HepG2 (cell line): ENCODE measurements around the gene MYO5A. TPM values are rescaled to one million over a fixed set of nuclear protein-coding genes. Genes with fewer than 3 reads are reported as not detected.

Source experiments
- ATAC-seq: fragments of 200-7000 bp; cut with Tn5 transposase; 3 replicates; pipeline ENCODE4 v1.9.1; 2020; ENCODE audit warnings: mild to moderate bottlenecking, moderate library complexity
- BruUV-seq: library from RNA; stranded (reverse); fragments of 400-500 nt; replicated peaks from 2 replicates; lab custom pipeline; 2021; lab: Mats Ljungman, UMichigan
- CTCF ChIA-PET: fragments of 300-600 bp; formaldehyde crosslinking; extraction: SDS; loops from one replicate; lab custom pipeline; 2021; ENCODE audit warnings: low total read pairs, inconsistent platforms, low intra/inter-chr PET ratio; lab: Yijun Ruan, JAX
- POLR2A ChIA-PET: fragments of 350-600 bp; sonication (Branson Sonifier 250); formaldehyde crosslinking; loops from one replicate; lab custom pipeline; 2020; ENCODE audit warnings: antibody characterized with exemption, inconsistent platforms; lab: Yijun Ruan, JAX
- DNase-seq: peaks from one replicate; pipeline ENCODE4 v3.0.0-alpha.2; 2015; ENCODE audit warnings: low spot score
- FAIRE-seq: peaks from 3 replicates; lab custom pipeline; 2011; peaks lifted over from hg19 to GRCh38; lab: Jason Lieb, UNC
- H2AFZ ChIP-seq: one replicate; pipeline ENCODE4 v1.6.1; 2011; ENCODE audit warnings: low read length, inconsistent platforms
- H3K27ac ChIP-seq: fragments of 300-600 bp; 3 replicates; pipeline ENCODE4 v1.8.0; 2011; ENCODE audit warnings: mixed run types, mild to moderate bottlenecking, mixed read lengths, low read length, inconsistent platforms; ENCODE audit not compliant: insufficient read depth; ENCODE audit errors: extremely low read length
- H3K27me3 ChIP-seq, 2 experiments: fragments of 200-600 bp in 1 of 2; 2 replicates in 1 of 2; 3 replicates in 1 of 2; pipeline versions ENCODE4 v1.6.0 to v1.8.0; 2011; ENCODE audit warnings: low read length in 2 of 2, mild to moderate bottlenecking in 2 of 2, moderate library complexity in 2 of 2, inconsistent platforms in 1 of 2; ENCODE audit not compliant: insufficient read depth in 2 of 2, control insufficient read depth in 1 of 2
- H3K36me3 ChIP-seq, 2 experiments: fragments of 200-600 bp in 1 of 2; replicated peaks in 1 of 2; 2 replicates in 1 of 2; 3 replicates in 1 of 2; pipeline versions ENCODE4 v1.5.1 to v1.8.0; 2011; ENCODE audit warnings: low read length in 2 of 2, inconsistent platforms in 1 of 2; ENCODE audit not compliant: insufficient read depth in 2 of 2, control insufficient read depth in 1 of 2
- H3K4me1 ChIP-seq: 2 replicates; pipeline ENCODE4 v1.5.1; 2012; ENCODE audit warnings: low read length, inconsistent platforms; ENCODE audit not compliant: insufficient read depth
- H3K4me2 ChIP-seq: 2 replicates; pipeline ENCODE4 v1.6.0; 2011; ENCODE audit warnings: low read depth, low read length, inconsistent platforms
- H3K4me3 ChIP-seq, 3 experiments: fragments of 200-600 bp in 1 of 3; sonication (generic), shearing (Covaris generic) in 1 of 3; replicated peaks in 1 of 3; 2 replicates each; pipeline ENCODE4 v1.5.1; 2011 to 2016; ENCODE audit warnings: low read length in 3 of 3, inconsistent platforms in 2 of 3, low read depth in 2 of 3, mild to moderate bottlenecking in 2 of 3, control low read depth in 1 of 3, mixed read lengths in 1 of 3; ENCODE audit not compliant: insufficient read depth in 1 of 3
- H3K79me2 ChIP-seq: one replicate; pipeline ENCODE4 v1.6.1; 2011; ENCODE audit warnings: low read length, inconsistent platforms; ENCODE audit not compliant: insufficient read depth
- H3K9ac ChIP-seq: 2 replicates; pipeline ENCODE4 v1.6.0; 2011; ENCODE audit warnings: mild to moderate bottlenecking, low read depth, low read length, inconsistent platforms; ENCODE audit not compliant: insufficient read depth
- H3K9me3 ChIP-seq: 2 replicates; pipeline ENCODE4 v1.5.1; 2012; ENCODE audit warnings: mild to moderate bottlenecking, low read length
- H4K20me1 ChIP-seq: 2 replicates; pipeline ENCODE4 v1.6.0; 2011; ENCODE audit warnings: inconsistent platforms, mild to moderate bottlenecking, low read length, moderate library complexity; ENCODE audit not compliant: insufficient read depth
- ARHGAP35 ChIP-seq: sonication (generic); formaldehyde crosslinking; IDR thresholded peaks from 2 replicates; pipeline ENCODE4 v1.9.0; 2022; ENCODE audit warnings: mild to moderate bottlenecking, inconsistent platforms, moderate library complexity, missing genetic modification reagents, borderline replicate concordance
- ATF3 ChIP-seq: sonication (generic); formaldehyde crosslinking; IDR thresholded peaks from 2 replicates; pipeline ENCODE4 v1.4.0; 2020; ENCODE audit warnings: missing genetic modification reagents
- CREM ChIP-seq, 2 experiments: sonication (generic) in 1 of 2; formaldehyde crosslinking in 1 of 2; IDR thresholded peaks; 2 replicates each; pipeline versions ENCODE4 v1.4.0 to v1.6.1; 2016 to 2020; ENCODE audit warnings: antibody characterized with exemption in 1 of 2, mild to moderate bottlenecking in 1 of 2, missing genetic modification reagents in 1 of 2
- GMEB1 ChIP-seq: sonication (generic); formaldehyde crosslinking; IDR thresholded peaks from 2 replicates; pipeline ENCODE4 v1.5.1; 2020; ENCODE audit warnings: missing genetic modification reagents, mild to moderate bottlenecking, borderline replicate concordance
- HDAC6 ChIP-seq: fragments of 200-600 bp; sonication (generic); IDR thresholded peaks from 2 replicates; pipeline ENCODE4 v1.7.0; 2017; ENCODE audit warnings: mild to moderate bottlenecking, antibody characterized with exemption, low read length, low read depth
- NFKB2 ChIP-seq: sonication (generic); formaldehyde crosslinking; IDR thresholded peaks from 2 replicates; pipeline ENCODE4 v1.4.0; 2020; ENCODE audit warnings: missing genetic modification reagents, borderline replicate concordance
- NFKBIZ ChIP-seq: IDR thresholded peaks from 2 replicates; pipeline ENCODE4 v1.6.1; 2018; ENCODE audit warnings: missing genetic modification reagents, missing compliant biosample characterization
- NR2F6 ChIP-seq, 2 experiments: IDR thresholded peaks; 2 replicates each; pipeline ENCODE4 v1.6.1; 2016; ENCODE audit warnings: antibody characterized with exemption in 1 of 2, mild to moderate bottlenecking in 1 of 2
- NR3C1 ChIP-seq: sonication (generic); formaldehyde crosslinking; IDR thresholded peaks from 2 replicates; pipeline ENCODE4 v1.4.0; 2020; ENCODE audit warnings: missing genetic modification reagents
- PITX1 ChIP-seq: sonication (generic); formaldehyde crosslinking; IDR thresholded peaks from 2 replicates; pipeline ENCODE4 v1.5.1; 2020; ENCODE audit warnings: mild to moderate bottlenecking, missing genetic modification reagents
- RXRB ChIP-seq: IDR thresholded peaks from 2 replicates; pipeline ENCODE4 v1.6.1; 2016; ENCODE audit warnings: borderline replicate concordance, missing genetic modification reagents, missing compliant biosample characterization
- ZBTB8A ChIP-seq: sonication (generic); formaldehyde crosslinking; IDR thresholded peaks from 2 replicates; pipeline ENCODE4 v1.4.0; 2020; ENCODE audit warnings: mild to moderate bottlenecking, low read depth, missing genetic modification reagents, borderline replicate concordance
- ZNF207 ChIP-seq: fragments of 450-650 bp; IDR thresholded peaks from 2 replicates; pipeline ENCODE4 v1.6.1; 2016; ENCODE audit warnings: antibody characterized with exemption, borderline replicate concordance
- ZNF256 ChIP-seq: sonication (generic); formaldehyde crosslinking; conservative IDR thresholded peaks from 2 replicates; pipeline ENCODE4 v1.4.0; 2020; ENCODE audit warnings: missing genetic modification reagents
- ZNF367 ChIP-seq: sonication (generic); formaldehyde crosslinking; IDR thresholded peaks from 2 replicates; pipeline ENCODE4 v1.4.0; 2020; ENCODE audit warnings: missing genetic modification reagents, borderline replicate concordance
- ZNF883 ChIP-seq: sonication (generic); formaldehyde crosslinking; IDR thresholded peaks from 2 replicates; pipeline ENCODE4 v1.5.1; 2020; ENCODE audit warnings: mild to moderate bottlenecking, missing genetic modification reagents; ENCODE audit errors: not compliant biosample characterization
- ZSCAN12 ChIP-seq: sonication (generic); formaldehyde crosslinking; IDR thresholded peaks from 2 replicates; pipeline ENCODE4 v1.9.0; 2021; ENCODE audit warnings: mild to moderate bottlenecking, missing genetic modification reagents
- WGBS: methylation state at CpG from one replicate; pipeline ENCODE4 v1.1.6; 2017; ENCODE audit warnings: low lambda C conversion rate; 5-methylcytosine and 5-hydroxymethylcytosine counted together
- in situ Hi-C: cut with HindIII; loops from 2 replicates; pipeline ENCODE4 v1.10.0; 2017; ENCODE audit warnings: low pct_unique_long_range_greater_than_20kb; ENCODE audit not compliant: extremely low pct_ligation_motif_present
- intact Hi-C: fragments of 100-400 bp; cut with micrococcal nuclease; formaldehyde crosslinking; loops from one replicate; pipeline ENCODE4 v1.10.0; 2022; ENCODE audit not compliant: unreplicated experiment
- polyA plus RNA-seq, 8 experiments: library from polyadenylated mRNA; depleted of rRNA in 3 of 8; stranded (reverse) in 7 of 8; unstranded in 1 of 8; fragments of >200 nt; fragmentation: Illumina TruSeq in 4 of 8; extraction: Trizol in 4 of 8; gene quantifications; 2 replicates each; pipeline versions ENCODE4 v1.2.1 to v1.2.3, GENCODE V29; 2011 to 2016; ENCODE audit warnings: low read depth in 4 of 8, missing spikeins in 1 of 8, mixed read lengths in 1 of 8; ENCODE audit not compliant: insufficient read depth in 1 of 8
- total RNA-seq, 5 experiments: library from RNA; depleted of rRNA; stranded (reverse); fragments of >200 nt; fragmentation: Illumina TruSeq; extraction: Trizol; gene quantifications; 2 replicates each; pipeline ENCODE4 v1.2.3, GENCODE V29; 2016; ENCODE audit warnings: low read depth in 1 of 5

The MYO5A gene
- total and polyA plus RNA-seq, 2 of the 13 experiments (the other 11 are each of a cell fraction or from before 2014, with no cell fraction given): 2.8 to 4.8 TPM

DNA sequence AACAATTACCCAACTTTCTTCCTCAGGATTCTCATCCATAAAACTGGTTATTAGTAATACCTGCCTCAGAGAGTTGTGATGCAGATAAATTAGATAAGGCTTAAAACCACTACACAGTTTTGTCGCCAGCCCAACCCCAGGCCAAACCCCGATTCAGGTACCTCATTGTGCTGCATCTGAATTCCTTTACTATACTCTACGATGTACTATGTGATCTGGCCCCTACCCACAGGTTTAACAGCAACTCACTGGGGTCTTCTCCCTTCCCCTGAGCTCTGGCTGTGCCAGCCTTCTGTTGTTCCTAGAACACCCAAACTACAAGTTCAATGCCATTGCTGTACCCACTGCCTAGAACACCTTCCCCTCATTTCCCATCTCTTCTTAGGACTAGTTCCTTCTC, 64.6 kb downstream of the MYO5A start:
- no peaks in the 10 kb centered on the region for H3K9me3 ChIP-seq
- H3K27ac ChIP-seq: no peak overlapping the region
- WGBS: 43% methylated on average over 3 of the region's 3 CpGs
- TF ChIP-seq ARHGAP35 (no peak), HDAC6 (no peak), ZNF256 (no peak), ATF3 (CRISPR knock-in tag) (no peak), RXRB (no peak), ZNF207 (no peak), ZNF367 (no peak), CREM (IDR thresholded peaks at IDR 0.05) (no peak), CREM (CRISPR knock-in tag; IDR thresholded peaks at IDR 0.05) (no peak), ZSCAN12 (no peak), GMEB1 (no peak), ZBTB8A (CRISPR knock-in tag) (no peak), NFKBIZ (no peak), NR3C1 (CRISPR knock-in tag) (no peak), ZNF883 (no peak), PITX1 (CRISPR knock-in tag) (no peak), NR2F6 (IDR thresholded peaks at IDR 0.05) (no peak), NR2F6 (CRISPR knock-in tag; IDR thresholded peaks at IDR 0.05) (no peak), NFKB2 (CRISPR knock-in tag) (no peak)
- TF ChIP-seq, all 625 proteins: peak for 0
- FAIRE-seq (no peak), ATAC-seq (no peak), DNase-seq (no peak)
- Histone ChIP-seq H3K4me2 (no peak overlapping the region), H4K20me1 (no peaks in the 10 kb centered on the region), H3K36me3 (no peaks in the 10 kb centered on the region), H3K4me1 (no peaks in the 10 kb centered on the region), H3K27me3 (no peaks in the 10 kb centered on the region), H3K79me2 (no peaks in the 10 kb centered on the region), H3K4me3 (no peak overlapping the region), H3K9ac (no peak overlapping the region), H2AFZ (no peak overlapping the region)
- ChIA-PET CTCF (no interaction called here), POLR2A (no interaction called here)
- intact Hi-C loops (no loop called here), in situ Hi-C loops (no loop called here)
- no TSS peak for BruUV-seq
